ENCODE results near the gene RAB3C.
A peak's percentile ranks its signal among the peaks of the same experiment; 100 is the strongest.
"Not testable (repeated sequence)": the region's sequence is repeated elsewhere in the genome, so short reads cannot be mapped to it uniquely, and the experiment has no call there.

The RAB3C gene, protein sequence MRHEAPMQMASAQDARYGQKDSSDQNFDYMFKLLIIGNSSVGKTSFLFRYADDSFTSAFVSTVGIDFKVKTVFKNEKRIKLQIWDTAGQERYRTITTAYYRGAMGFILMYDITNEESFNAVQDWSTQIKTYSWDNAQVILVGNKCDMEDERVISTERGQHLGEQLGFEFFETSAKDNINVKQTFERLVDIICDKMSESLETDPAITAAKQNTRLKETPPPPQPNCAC

GRCh38 chr5:58582803-58583491 is at the start of gene RAB3C:
Gene RAB3C, plus strand, starts transcription at chr5:58583075. Its CDS starts 134 bp downstream, at chr5:58583209.
- peak within 1 kb of the TSS; percentile 68 for H3K4me3 ChIP-seq (ENCODE audit: low read depth, low read length)
- peak; percentile 78 for DNase-seq (ENCODE audit: low read depth)

GRCh38 chr5:58541935-58542334 is 40.9 kb upstream of the RAB3C start:
- H3K4me3 ChIP-seq (ENCODE audit: low read depth, low read length); DNase-seq (ENCODE audit: low read depth): not testable (repeated sequence)

- H3K4me3 ChIP-seq (ENCODE audit: low read depth, low read length): no peak overlapping the region
- DNase-seq (ENCODE audit: low read depth): no peak
These were observed 40.2 kb upstream of the RAB3C start for GRCh38 chr5:58542709-58543108.

GRCh38 chr5:58543723-58544122 is 39.2 kb upstream of the RAB3C start:
- H3K4me3 ChIP-seq (ENCODE audit: low read depth, low read length): no peak overlapping the region

DNA sequence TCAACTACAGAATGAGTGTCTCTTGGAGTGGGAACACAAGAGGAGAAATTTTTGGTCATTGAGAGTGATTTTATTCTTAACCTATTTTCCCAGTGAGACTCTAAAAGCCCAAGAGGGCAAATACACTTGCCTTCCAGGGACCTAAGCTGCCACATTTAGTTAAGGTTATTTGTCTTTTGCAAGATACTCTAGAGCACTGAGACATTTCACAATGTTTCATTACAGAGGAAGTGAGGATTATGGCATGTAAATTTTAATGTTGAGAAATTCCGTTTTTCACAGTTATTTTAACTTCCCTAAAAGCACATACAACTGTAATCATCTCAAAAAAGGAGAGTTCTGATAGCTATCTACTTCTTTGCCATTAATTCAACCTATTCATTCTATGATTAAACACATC is 38.7 kb upstream of the RAB3C start:
- no peak overlapping the region for H3K4me3 ChIP-seq (ENCODE audit: low read depth, low read length)
- DNase-seq (ENCODE audit: low read depth): no peak

More at GRCh38 chr5:58543723-58544122, 39.2 kb upstream of the RAB3C start:
- no peak for DNase-seq (ENCODE audit: low read depth)

DNA sequence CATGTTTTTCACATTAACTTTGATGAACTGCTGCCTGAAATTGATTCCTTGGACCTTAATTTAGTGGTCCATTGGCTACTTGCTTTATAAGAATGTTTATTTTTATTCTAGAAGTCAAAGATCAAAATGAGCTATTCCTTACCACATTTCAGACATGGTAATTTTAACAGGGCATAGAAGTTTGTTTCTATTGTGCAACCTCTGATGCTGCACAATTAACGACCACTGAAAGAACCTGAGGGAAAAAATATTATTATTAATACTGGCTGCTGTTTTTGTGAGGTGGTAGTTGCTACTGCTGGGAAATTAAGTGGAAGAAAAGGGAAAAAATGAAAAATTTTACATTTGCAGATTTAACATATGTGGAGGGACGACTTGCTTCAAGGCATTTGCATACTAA is 37.9 kb upstream of the RAB3C start:
- H3K4me3 ChIP-seq (ENCODE audit: low read depth, low read length): no peak overlapping the region
- no peak for DNase-seq (ENCODE audit: low read depth)

- no peak for DNase-seq (ENCODE audit: low read depth)
- no peak overlapping the region for H3K4me3 ChIP-seq (ENCODE audit: low read depth, low read length)
These were observed 37.0 kb upstream of the RAB3C start for GRCh38 chr5:58545912-58546311.

DNA sequence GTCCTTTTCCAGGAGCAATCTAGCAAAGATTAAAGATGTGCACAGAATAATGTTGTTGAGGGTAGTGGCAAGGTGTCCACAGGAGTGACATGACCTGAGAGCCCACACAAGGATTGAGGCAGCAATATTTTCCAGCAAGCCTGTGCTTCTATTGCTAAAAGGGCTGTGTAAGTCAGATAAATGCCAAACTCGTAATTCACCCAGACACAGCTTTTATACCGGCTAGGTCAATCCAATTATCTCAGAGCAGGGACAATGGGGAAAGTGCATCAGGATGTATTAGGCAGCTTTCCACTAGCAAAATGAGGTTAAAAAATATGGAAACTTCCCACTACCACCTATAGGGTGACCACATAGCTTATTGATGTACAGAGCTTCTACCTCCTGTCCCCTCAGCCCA is 34.8 kb upstream of the RAB3C start:
- DNase-seq (ENCODE audit: low read depth): no peak
- H3K4me3 ChIP-seq (ENCODE audit: low read depth, low read length): no peak overlapping the region

DNA sequence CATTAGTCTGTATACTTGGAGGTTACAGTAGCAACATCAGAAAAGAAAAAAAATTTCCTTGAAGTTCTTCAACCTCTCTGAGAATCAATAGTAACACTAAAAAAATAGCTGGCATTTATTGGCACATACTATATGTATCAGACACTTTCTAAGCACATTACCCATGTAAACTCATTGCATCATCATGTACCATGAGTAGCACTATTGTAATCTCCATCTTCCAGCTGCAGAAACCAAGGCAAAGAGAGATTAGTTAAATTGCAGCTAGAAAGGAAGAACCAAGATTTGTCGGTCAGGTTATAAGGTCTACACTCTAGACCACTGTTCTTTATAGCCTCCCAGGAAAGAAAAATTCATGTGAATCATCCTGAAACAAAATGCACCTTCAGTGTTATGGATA is 31.4 kb upstream of the RAB3C start:
- H3K4me3 ChIP-seq (ENCODE audit: low read depth, low read length): no peak overlapping the region
- DNase-seq (ENCODE audit: low read depth): no peak

- H3K4me3 ChIP-seq (ENCODE audit: low read depth, low read length); DNase-seq (ENCODE audit: low read depth): not testable (repeated sequence)
These were observed 25.1 kb upstream of the RAB3C start for GRCh38 chr5:58557665-58558338.

GRCh38 chr5:58563016-58563700 is 19.7 kb upstream of the RAB3C start:
- not testable (repeated sequence) for H3K4me3 ChIP-seq (ENCODE audit: low read depth, low read length); DNase-seq (ENCODE audit: low read depth)

DNA sequence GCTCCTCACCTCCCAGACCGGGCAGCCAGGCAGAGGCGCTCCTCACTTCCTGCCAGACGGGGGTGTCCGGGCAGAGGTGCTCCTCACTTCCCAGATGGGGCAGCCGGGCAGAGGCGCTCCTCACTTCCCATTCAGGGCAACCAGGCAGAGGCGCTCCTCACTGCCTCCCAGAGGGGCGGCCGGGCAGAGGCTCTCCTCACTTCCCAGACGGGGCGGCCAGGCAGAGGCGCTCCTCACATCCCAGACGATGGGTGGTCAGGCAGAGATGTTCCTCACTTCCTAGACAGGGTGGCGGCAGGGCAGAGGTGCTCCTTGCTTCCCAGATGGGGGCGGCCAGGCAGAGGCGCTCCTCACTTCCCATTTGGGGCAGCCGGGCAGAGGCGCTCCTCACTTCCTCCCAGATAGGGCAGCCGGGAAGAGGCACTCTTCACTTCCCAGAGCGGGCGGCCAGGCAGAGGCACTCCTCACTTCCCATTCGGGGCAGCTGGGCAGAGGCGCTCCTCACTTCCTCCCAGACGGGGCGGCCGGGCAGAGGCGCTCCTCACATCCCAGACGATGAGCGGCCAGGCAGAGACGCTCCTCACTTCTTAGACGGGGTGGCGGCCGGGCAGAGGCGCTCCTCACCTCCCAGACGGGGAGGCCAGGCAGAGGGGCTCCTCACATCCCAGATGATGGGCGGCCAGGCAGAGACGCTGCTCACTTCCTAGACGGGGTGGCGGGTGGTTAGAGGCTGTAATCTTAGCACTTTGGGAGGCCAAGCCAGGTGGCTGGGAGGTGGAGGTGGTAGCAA is 18.6 kb upstream of the RAB3C start:
- H3K4me3 ChIP-seq (ENCODE audit: low read depth, low read length); DNase-seq (ENCODE audit: low read depth): not testable (repeated sequence)

DNA sequence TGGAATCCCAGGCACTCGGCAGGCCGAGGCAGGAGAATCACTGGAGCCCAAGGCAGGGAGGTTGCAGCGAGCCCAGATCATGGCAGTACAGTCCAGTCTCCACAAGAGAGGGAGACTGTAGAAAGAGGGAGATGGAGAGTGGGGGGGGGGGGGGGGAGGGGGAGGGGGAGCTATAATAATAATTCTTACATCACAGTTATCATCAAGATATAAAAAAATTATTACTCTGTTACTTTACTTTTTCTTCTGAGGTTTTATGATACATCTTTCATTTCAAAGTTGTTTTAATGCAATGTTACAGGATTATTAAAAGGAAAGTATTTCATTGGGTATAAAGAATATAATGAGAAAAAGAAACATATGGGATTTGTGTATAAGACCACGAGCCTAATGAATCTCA is 17.8 kb upstream of the RAB3C start:
- DNase-seq (ENCODE audit: low read depth): no peak
- no peak overlapping the region for H3K4me3 ChIP-seq (ENCODE audit: low read depth, low read length)

DNA sequence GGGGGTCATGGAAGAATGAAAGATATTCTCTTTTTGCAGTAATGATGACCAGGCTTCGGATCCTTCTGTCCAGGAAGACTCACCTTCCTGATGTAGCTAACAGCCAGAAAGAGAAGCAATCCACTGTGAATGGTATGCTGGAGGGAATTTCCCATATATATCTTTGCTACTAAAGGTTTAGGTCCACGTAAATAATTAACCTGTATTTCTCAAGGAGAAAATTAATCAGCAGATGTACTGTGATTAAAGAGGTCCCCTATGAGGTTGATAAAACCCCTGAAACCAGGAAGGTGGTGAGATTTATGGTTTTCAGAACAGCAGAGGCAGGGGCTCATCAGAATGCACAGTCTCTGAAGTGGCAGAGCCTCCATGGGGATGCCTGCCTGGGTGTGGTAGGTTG is 11.4 kb upstream of the RAB3C start:
- no peak overlapping the region for H3K4me3 ChIP-seq (ENCODE audit: low read depth, low read length)
- no peak for DNase-seq (ENCODE audit: low read depth)

DNA sequence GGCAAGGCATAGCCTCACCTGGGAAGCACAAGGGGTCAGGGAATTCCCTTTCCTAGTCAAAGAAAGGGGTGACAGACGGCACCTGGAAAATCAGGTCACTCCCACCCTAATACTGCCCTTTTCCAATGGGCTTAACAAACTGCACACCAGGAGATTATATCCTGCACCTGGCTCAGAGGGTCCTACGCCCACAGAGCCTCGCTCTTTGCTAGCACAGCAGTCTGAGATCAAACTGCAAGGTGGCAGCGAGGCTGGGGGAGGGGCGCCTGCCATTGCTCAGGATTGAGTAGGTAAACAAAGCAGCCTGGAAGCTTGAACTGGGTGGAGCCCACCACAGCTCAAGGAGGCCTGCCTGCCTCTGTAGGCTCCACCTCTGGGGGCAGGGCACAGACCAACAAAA is 9.9 kb upstream of the RAB3C start:
- DNase-seq (ENCODE audit: low read depth); H3K4me3 ChIP-seq (ENCODE audit: low read depth, low read length): not testable (repeated sequence)

DNA sequence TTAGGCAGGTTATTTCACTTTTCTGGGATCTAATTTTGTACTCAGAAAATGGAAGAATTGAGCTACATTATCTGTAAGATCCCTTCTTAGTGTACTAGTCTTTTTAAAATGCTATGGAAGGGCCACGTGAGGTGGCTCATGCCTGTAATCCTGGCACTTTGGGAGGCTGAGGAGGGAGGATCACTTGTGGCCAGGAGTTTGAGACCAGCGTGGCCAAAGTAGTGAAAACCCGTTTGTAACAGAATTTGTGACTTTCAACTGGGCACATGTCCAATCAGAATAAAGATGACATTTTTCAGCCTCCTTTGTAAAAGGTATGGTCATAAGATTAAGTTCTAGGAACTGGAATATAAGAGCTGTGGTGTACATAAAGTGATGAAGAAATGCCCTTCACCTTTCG is 3.1 kb upstream of the RAB3C start:
- DNase-seq (ENCODE audit: low read depth): no peak
- H3K4me3 ChIP-seq (ENCODE audit: low read depth, low read length): no peak overlapping the region

GRCh38 chr5:58582019-58582802 is 664 bp upstream of the RAB3C start:
- H3K4me3 ChIP-seq (ENCODE audit: low read depth, low read length): peak overlapping the region; percentile 68
- DNase-seq (ENCODE audit: low read depth): no peak

DNA sequence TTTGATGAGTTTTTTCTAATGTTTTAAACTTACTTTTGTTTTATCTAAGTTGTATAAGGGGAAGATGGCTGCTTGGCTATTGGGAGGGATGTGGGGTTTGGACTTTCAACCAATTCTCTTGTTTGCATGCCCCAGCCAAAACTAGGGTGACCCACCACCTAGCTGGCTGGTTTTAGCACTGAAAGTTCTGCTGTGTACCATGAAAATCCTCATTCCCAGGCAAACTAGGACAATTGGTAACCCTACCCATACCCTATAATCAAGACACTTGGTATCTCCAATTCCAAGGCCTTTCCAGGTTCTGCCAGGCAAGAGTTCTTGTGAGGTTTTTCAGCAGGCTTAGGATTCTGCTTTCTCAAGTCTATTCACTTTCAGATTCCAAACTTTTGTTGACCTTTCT is 13.1 kb downstream of the RAB3C start:
- no peak for DNase-seq (ENCODE audit: low read depth)
- no peak overlapping the region for H3K4me3 ChIP-seq (ENCODE audit: low read depth, low read length)

DNA sequence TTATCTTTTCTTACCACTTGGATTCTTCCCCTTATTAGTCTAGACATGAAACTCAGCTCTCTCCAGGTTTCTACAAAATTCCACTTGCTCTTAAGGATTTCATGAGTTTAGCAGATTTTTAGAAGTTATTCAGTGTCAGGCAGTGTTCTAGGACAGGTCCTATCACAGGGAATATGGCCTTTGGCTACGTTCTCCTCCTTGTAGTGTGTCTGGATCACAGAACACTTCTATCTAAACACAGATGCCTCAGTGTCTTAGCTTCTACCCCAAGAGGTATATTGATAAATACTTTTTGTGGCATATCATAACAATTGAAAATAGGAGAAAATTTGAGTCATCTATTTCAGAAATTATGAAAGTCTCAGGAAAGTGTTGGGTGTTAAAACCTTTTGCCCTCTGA is 15.6 kb downstream of the RAB3C start:
- no peak overlapping the region for H3K4me3 ChIP-seq (ENCODE audit: low read depth, low read length)
- DNase-seq (ENCODE audit: low read depth): no peak

All from skeletal muscle cell (primary cell).